Stomach (tissue), 4 donors: ENCODE measurements around the gene SPATS2.

Source experiments
- POLR2A ChIP-seq, 4 donors: fragments of 450-650 bp; IDR thresholded peaks; one replicate each; pipeline ENCODE4 v1.6.1; 2016; ENCODE audit warnings: antibody characterized with exemption in 4 of 4, control low read depth in 2 of 4, mild to moderate bottlenecking in 1 of 4, moderate library complexity in 1 of 4
- POLR2AphosphoS5 ChIP-seq, 3 donors: sonication (generic); formaldehyde crosslinking; IDR thresholded peaks; one replicate each; pipeline ENCODE4 v1.6.1; 2016; ENCODE audit warnings: antibody characterized with exemption in 3 of 3
- TF ChIP-seq, protein P1 (sequence below), 7 experiments: fragments of 450-650 bp in 4 of 7; fragments of 200-600 bp in 3 of 7; sonication (generic) in 3 of 7; IDR thresholded peaks; one replicate each; pipeline ENCODE4 v1.5.1; 2016 to 2019; ENCODE audit warnings: antibody characterized with exemption in 7 of 7, control low read depth in 2 of 7, mild to moderate bottlenecking in 1 of 7

DNA sequence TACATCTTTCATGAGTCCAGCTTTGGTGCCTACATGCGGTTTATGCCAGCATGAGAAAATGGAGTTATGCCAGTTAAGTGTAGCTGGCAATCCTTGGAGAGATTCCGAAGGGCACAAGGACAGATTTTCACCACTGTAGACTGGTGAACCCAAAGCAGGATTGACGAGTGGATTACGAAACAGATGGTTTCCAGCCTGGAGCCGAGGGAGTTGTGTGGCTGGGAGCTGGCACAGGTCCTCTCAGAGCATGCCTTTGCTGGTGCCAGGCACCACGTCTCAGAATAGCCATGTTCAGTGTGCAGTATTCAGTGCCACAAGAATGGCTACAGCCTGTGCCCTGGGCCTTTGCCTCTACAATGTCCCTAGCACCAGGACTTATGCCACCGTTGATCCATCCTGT is 184.8 kb downstream of the SPATS2 start:
- TF ChIP-seq POLR2AphosphoS5 (IDR thresholded peaks at IDR 0.05) = no peak
- TF ChIP-seq, protein P1, sequence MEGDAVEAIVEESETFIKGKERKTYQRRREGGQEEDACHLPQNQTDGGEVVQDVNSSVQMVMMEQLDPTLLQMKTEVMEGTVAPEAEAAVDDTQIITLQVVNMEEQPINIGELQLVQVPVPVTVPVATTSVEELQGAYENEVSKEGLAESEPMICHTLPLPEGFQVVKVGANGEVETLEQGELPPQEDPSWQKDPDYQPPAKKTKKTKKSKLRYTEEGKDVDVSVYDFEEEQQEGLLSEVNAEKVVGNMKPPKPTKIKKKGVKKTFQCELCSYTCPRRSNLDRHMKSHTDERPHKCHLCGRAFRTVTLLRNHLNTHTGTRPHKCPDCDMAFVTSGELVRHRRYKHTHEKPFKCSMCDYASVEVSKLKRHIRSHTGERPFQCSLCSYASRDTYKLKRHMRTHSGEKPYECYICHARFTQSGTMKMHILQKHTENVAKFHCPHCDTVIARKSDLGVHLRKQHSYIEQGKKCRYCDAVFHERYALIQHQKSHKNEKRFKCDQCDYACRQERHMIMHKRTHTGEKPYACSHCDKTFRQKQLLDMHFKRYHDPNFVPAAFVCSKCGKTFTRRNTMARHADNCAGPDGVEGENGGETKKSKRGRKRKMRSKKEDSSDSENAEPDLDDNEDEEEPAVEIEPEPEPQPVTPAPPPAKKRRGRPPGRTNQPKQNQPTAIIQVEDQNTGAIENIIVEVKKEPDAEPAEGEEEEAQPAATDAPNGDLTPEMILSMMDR (IDR thresholded peaks at IDR 0.05) = no peak
- TF ChIP-seq POLR2A (IDR thresholded peaks at IDR 0.05) = no peak
